Neural cell (in vitro differentiated cells): ENCODE measurements around the gene CPOX. TPM values are rescaled to one million over a fixed set of nuclear protein-coding genes. Genes with fewer than 3 reads are reported as not detected.

Experiments
- H2AFZ ChIP-seq: fragments of 200-600, 300-800 bp; sonication (generic), shearing (Covaris generic); 2 replicates; pipeline ENCODE4 v1.6.0; 2014; ENCODE audit warnings: low read depth, mild to moderate bottlenecking, antibody characterized with exemption, low read length, moderate library complexity
- H3F3A ChIP-seq: fragments of 200-600 bp; shearing (Covaris generic); 2 replicates; pipeline ENCODE4 v1.6.1; 2016; ENCODE audit warnings: mild to moderate bottlenecking, moderate library complexity, mixed read lengths, antibody characterized with exemption, low read length; ENCODE audit not compliant: insufficient read depth, poor library complexity, severe bottlenecking
- H3K27ac ChIP-seq: fragments of 200-600, 300-800 bp; sonication (generic), shearing (Covaris generic); 2 replicates; pipeline ENCODE4 v1.5.1; 2014; ENCODE audit warnings: mild to moderate bottlenecking, low read length, moderate library complexity
- H3K27me3 ChIP-seq: fragments of 300-800, 200-600 bp; sonication (generic), shearing (Covaris generic); 2 replicates; pipeline ENCODE4 v1.6.0; 2014; ENCODE audit warnings: mild to moderate bottlenecking, low read depth, low read length, moderate library complexity; ENCODE audit not compliant: insufficient read depth
- H3K36me3 ChIP-seq: fragments of 300-800, 200-600 bp; sonication (generic), shearing (Covaris generic); 2 replicates; pipeline ENCODE4 v1.5.1; 2014; ENCODE audit warnings: mild to moderate bottlenecking, antibody characterized with exemption, low read length, moderate library complexity; ENCODE audit not compliant: insufficient read depth
- H3K4me2 ChIP-seq: fragments of 300-800, 200-600 bp; sonication (generic), shearing (Covaris generic); 2 replicates; pipeline ENCODE4 v1.6.0; 2014; ENCODE audit warnings: mild to moderate bottlenecking, low read length
- H3K4me3 ChIP-seq: fragments of 300-800, 200-600 bp; sonication (generic), shearing (Covaris generic); 2 replicates; pipeline ENCODE4 v1.5.1; 2014; ENCODE audit warnings: mild to moderate bottlenecking, low read length, moderate library complexity
- H3K79me2 ChIP-seq: fragments of 200-600 bp; shearing (Covaris generic); replicated peaks from 2 replicates; pipeline ENCODE4 v1.6.0; 2014; ENCODE audit warnings: mild to moderate bottlenecking, low read length, moderate library complexity; ENCODE audit not compliant: insufficient read depth
- H3K9ac ChIP-seq: fragments of 300-800, 200-600 bp; sonication (generic), shearing (Covaris generic); 2 replicates; pipeline ENCODE4 v1.6.1; 2016; ENCODE audit warnings: mild to moderate bottlenecking, low read length, mixed read lengths
- H3K9me2 ChIP-seq: fragments of 200-600 bp; shearing (Covaris generic); 2 replicates; pipeline ENCODE4 v1.6.1; 2016; ENCODE audit warnings: mild to moderate bottlenecking, low read length, mixed read lengths; ENCODE audit not compliant: insufficient read depth
- H3K9me3 ChIP-seq: fragments of 200-600, 300-800 bp; sonication (generic), shearing (Covaris generic); 2 replicates; pipeline ENCODE4 v1.6.1; 2016; ENCODE audit warnings: mild to moderate bottlenecking, mixed run types, low read length, moderate library complexity, mixed read lengths
- H4K20me1 ChIP-seq: fragments of 200-600 bp; shearing (Covaris generic); 2 replicates; pipeline ENCODE4 v1.6.1; 2016; ENCODE audit warnings: mild to moderate bottlenecking, mixed run types; ENCODE audit not compliant: insufficient read depth
- CTCF ChIP-seq: fragments of 450-650 bp; IDR thresholded peaks from 2 replicates; pipeline ENCODE4 v1.5.1; 2014; ENCODE audit warnings: antibody characterized with exemption, mild to moderate bottlenecking, moderate library complexity; ENCODE audit not compliant: poor library complexity, severe bottlenecking
- EP300 ChIP-seq: fragments of 450-650 bp; conservative IDR thresholded peaks from 2 replicates; pipeline ENCODE4 v1.6.1; 2014; ENCODE audit warnings: antibody characterized with exemption, mild to moderate bottlenecking, moderate library complexity; ENCODE audit not compliant: poor library complexity, severe bottlenecking
- EZH2 ChIP-seq: fragments of 200-600, 300-800 bp; shearing (Covaris generic), sonication (generic); IDR thresholded peaks from 2 replicates; pipeline ENCODE4 v1.6.1; 2014; ENCODE audit warnings: antibody characterized with exemption, low read length, borderline replicate concordance, mild to moderate bottlenecking; ENCODE audit not compliant: insufficient read depth, poor library complexity, severe bottlenecking
- MXI1 ChIP-seq: fragments of 450-650 bp; conservative IDR thresholded peaks from 2 replicates; pipeline ENCODE4 v1.6.1; 2014; ENCODE audit warnings: antibody characterized with exemption, mild to moderate bottlenecking; ENCODE audit not compliant: poor library complexity, severe bottlenecking
- POLR2AphosphoS5 ChIP-seq: IDR thresholded peaks from 2 replicates; pipeline ENCODE4 v1.6.1; 2012
- RAD21 ChIP-seq: fragments of 450-650 bp; conservative IDR thresholded peaks from 2 replicates; pipeline ENCODE4 v1.6.1; 2014; ENCODE audit warnings: antibody characterized with exemption, mild to moderate bottlenecking, moderate library complexity
- REST ChIP-seq: IDR thresholded peaks from 2 replicates; pipeline ENCODE4 v1.6.1; 2012; ENCODE audit warnings: borderline replicate concordance
- SMC3 ChIP-seq: fragments of 450-650 bp; conservative IDR thresholded peaks from 2 replicates; pipeline ENCODE4 v1.6.1; 2014; ENCODE audit warnings: antibody characterized with exemption, mild to moderate bottlenecking, moderate library complexity; ENCODE audit not compliant: poor library complexity
- TAF1 ChIP-seq: IDR thresholded peaks from 2 replicates; pipeline ENCODE4 v1.6.1; 2012; ENCODE audit warnings: low read depth
- polyA plus RNA-seq: library from polyadenylated mRNA; depleted of rRNA; stranded (reverse); fragments of >200 nt; gene quantifications from 2 replicates; pipeline ENCODE4 v1.2.3, GENCODE V29; 2014

CPOX gene
- polyA plus RNA-seq, 1 donor from 2014 or later: 37.4 TPM

- no peaks in the 10 kb centered on the region for H3K27me3 ChIP-seq
- H3F3A ChIP-seq: no peaks in the 10 kb centered on the region
- no peaks in the 10 kb centered on the region for H3K79me2 ChIP-seq
- no peak for TF ChIP-seq RAD21
- TF ChIP-seq SMC3: no peak
- no peak for TF ChIP-seq POLR2AphosphoS5
- TF ChIP-seq CTCF: no peak
- TF ChIP-seq REST: no peak
- TF ChIP-seq EP300: no peak
- TF ChIP-seq TAF1: no peak
- TF ChIP-seq MXI1: no peak
- TF ChIP-seq EZH2: no peak
- no peaks in the 10 kb centered on the region for H3K9me2 ChIP-seq
- H3K27ac ChIP-seq: no peak overlapping the region
- H2AFZ ChIP-seq: no peak overlapping the region
- no peaks in the 10 kb centered on the region for H3K9me3 ChIP-seq
- H3K4me2 ChIP-seq: no peak overlapping the region
- H3K4me3 ChIP-seq: no peak overlapping the region
- H3K36me3 ChIP-seq: no peaks in the 10 kb centered on the region
- no peaks in the 10 kb centered on the region for H4K20me1 ChIP-seq
- H3K9ac ChIP-seq: no peak overlapping the region
These were observed 42.2 kb downstream of the CPOX start for GRCh38 chr3:98551236-98551635.

GRCh38 chr3:98550833-98551232 lies 42.6 kb downstream of the CPOX start:
- H3K9me2 ChIP-seq: no peaks in the 10 kb centered on the region
- no peak overlapping the region for H3K9ac ChIP-seq
- no peaks in the 10 kb centered on the region for H3K27me3 ChIP-seq
- no peak for TF ChIP-seq SMC3
- no peak for TF ChIP-seq EP300
- no peak overlapping the region for H3K4me3 ChIP-seq
- H3K4me2 ChIP-seq: no peak overlapping the region
- no peaks in the 10 kb centered on the region for H3K79me2 ChIP-seq
- no peaks in the 10 kb centered on the region for H3K36me3 ChIP-seq
- no peaks in the 10 kb centered on the region for H4K20me1 ChIP-seq
- no peak overlapping the region for H3K27ac ChIP-seq
- no peaks in the 10 kb centered on the region for H3K9me3 ChIP-seq
- no peak overlapping the region for H2AFZ ChIP-seq
- no peaks in the 10 kb centered on the region for H3F3A ChIP-seq

GRCh38 chr3:98548544-98548943 lies 44.9 kb downstream of the CPOX start:
- no peaks in the 10 kb centered on the region for H3F3A ChIP-seq
- H3K9ac ChIP-seq: no peak overlapping the region
- H3K79me2 ChIP-seq: no peaks in the 10 kb centered on the region
- no peak for TF ChIP-seq EP300
- TF ChIP-seq POLR2AphosphoS5: no peak
- TF ChIP-seq EZH2: no peak
- no peak for TF ChIP-seq TAF1
- no peak for TF ChIP-seq SMC3
- no peak for TF ChIP-seq MXI1
- TF ChIP-seq REST: no peak
- TF ChIP-seq CTCF: no peak
- no peak for TF ChIP-seq RAD21
- no peaks in the 10 kb centered on the region for H3K9me2 ChIP-seq
- no peak overlapping the region for H3K4me2 ChIP-seq
- H2AFZ ChIP-seq: no peak overlapping the region
- no peaks in the 10 kb centered on the region for H3K27me3 ChIP-seq
- no peak overlapping the region for H3K27ac ChIP-seq
- no peaks in the 10 kb centered on the region for H3K36me3 ChIP-seq
- no peaks in the 10 kb centered on the region for H4K20me1 ChIP-seq
- H3K4me3 ChIP-seq: no peak overlapping the region
- H3K9me3 ChIP-seq: no peaks in the 10 kb centered on the region
